HG03196 (cell line): ENCODE measurements around the gene NPIPB5.
"Not testable (repeated sequence)": the region's sequence is repeated elsewhere in the genome, so short reads cannot be mapped to it uniquely, and the experiment has no call there.

Source experiments
- ATAC-seq: cut with Tn5 transposase; IDR thresholded peaks from one replicate; pipeline ENCODE4 v1.9.1; 2021; ENCODE audit not compliant: unreplicated experiment

The NPIPB5 gene

GRCh38 chr16:22510591-22510990 lies at the start of gene NPIPB5:
NPIPB5 (plus strand) TSS chr16:22510891; CDS start chr16:22513802, 2,911 bp downstream.
- ATAC-seq, result not testable (repeated sequence)

DNA sequence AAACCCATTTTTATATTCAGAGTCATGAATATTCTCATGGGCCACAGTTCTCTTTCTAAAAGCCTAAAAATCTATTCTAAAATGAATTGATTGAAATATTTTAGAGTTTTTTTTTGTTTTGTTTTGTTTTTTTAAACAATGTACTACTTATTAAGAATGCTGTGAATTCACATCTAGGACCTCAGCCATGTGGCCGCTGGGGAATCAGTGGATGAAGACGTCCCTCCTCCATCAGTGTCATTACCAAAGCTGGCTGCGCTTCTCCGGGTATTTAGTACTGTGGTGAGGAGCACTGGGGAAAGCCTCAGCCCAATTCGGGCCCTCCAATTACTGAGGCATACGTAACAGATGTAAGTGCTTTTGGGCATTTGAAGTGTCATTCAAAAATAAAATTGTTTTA lies 41.8 kb upstream of the NPIPB5 start:
- ATAC-seq, result not testable (repeated sequence)

DNA sequence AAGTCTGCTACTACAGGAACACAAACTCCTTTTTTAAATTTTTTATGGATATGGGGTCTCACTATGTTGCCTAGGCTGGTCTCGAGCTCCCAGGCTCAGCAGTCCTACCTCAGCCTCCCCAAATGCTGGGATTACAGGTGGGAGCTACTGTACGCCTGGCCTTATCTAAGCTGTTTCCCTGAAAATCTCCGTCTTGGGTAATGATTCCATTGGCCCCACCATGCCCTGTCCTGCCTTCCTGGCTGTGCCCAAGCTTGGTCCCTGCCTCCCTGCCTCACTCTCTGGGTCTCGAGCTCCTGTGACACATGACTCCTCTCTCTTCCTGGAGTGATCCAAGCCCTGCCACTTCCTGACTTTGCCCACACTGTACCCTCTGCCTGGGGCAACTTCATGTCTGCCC lies 27.3 kb downstream of the NPIPB5 start:
- not testable (repeated sequence) for ATAC-seq

DNA sequence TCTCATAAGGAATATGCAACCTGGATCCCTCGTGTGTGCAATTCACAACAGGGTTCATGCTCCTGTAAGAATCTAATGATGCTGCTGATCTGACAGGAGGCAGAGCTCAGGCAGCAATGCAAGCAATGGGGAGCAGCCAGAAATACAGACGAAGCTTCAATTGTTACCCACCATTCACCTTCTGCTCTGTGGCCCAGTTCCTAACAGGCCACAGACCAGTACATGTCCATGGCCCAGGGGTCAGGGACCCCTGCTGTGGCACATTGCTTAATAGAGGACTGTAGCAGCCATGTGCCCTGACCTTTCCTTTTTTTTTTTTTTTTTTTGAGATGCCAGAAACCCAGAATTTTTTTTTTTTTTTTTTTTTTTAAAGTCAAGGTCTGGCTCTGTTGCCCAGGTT lies 34.1 kb downstream of the NPIPB5 start:
- not testable (repeated sequence) for ATAC-seq

DNA sequence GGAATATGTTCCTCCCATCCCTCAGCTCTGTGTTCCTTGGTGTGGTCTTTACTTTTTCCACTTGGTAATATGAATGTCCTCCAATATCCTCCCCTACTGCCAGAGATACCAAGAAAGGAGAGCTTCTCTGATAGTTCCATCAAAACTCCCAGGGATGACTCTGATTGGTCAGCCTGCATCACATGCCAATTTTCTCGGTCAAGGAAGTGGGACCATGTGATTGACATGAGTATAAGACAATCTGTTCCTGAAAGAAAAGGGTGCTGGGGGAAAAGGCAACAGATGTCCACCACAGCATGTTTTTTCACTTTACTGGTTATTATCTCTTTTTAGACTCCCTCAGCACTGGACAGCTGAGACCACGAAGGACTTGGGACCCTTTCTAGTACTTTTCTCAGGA lies 35.9 kb downstream of the NPIPB5 start:
- ATAC-seq, result not testable (repeated sequence)

- not testable (repeated sequence) for ATAC-seq
These were observed 36.6 kb downstream of the NPIPB5 start for GRCh38 chr16:22547170-22547765.

- ATAC-seq, result not testable (repeated sequence)
These were observed 39.2 kb downstream of the NPIPB5 start for GRCh38 chr16:22549853-22550252.

GRCh38 chr16:22551143-22551542 lies 40.5 kb downstream of the NPIPB5 start:
- not testable (repeated sequence) for ATAC-seq

- ATAC-seq, result not testable (repeated sequence)
These were observed 41.0 kb downstream of the NPIPB5 start for GRCh38 chr16:22551651-22552050.

DNA sequence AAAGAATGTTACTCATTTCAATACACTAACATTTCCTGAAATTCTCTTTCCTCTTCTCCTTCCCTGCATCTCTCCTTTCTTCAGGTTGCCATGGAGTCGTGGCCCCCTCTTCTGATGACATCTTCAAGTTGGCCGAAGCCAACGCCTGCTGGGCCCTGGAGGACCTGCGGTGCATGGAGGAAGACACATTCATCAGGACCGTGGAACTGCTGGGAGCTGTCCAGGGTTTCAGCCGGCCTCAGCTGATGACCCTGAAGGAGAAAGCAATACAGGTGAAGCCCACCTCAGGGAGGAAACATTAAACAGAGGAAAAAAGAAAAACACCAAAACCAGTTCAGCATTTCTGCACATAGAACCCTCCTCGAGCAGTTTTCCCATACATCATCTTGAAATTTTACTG lies 46.1 kb downstream of the NPIPB5 start:
- ATAC-seq, result not testable (repeated sequence)
